Osteoblast (primary cell): ENCODE measurements around the gene FAM83G. TPM values are rescaled to one million over a fixed set of nuclear protein-coding genes. Genes with fewer than 3 reads are reported as not detected.

Experiments used
- DNase-seq: peaks from one replicate; pipeline ENCODE4 v3.0.0; 2011; ENCODE audit warnings: low spot score, mixed read lengths; ENCODE audit not compliant: insufficient read length; ENCODE audit errors: missing footprints
- H2AFZ ChIP-seq: 2 replicates; pipeline ENCODE4 v1.6.0; 2011; ENCODE audit warnings: mild to moderate bottlenecking, low read length
- H3K27ac ChIP-seq: 2 replicates; pipeline ENCODE4 v1.5.1; 2011; ENCODE audit warnings: mild to moderate bottlenecking, low read depth, low read length, moderate library complexity
- H3K27me3 ChIP-seq: 2 replicates; pipeline ENCODE4 v1.6.0; 2012; ENCODE audit warnings: mild to moderate bottlenecking, control low read depth, inconsistent platforms, low read length, moderate library complexity; ENCODE audit not compliant: insufficient read depth
- H3K36me3 ChIP-seq: 2 replicates; pipeline ENCODE4 v1.5.1; 2011; ENCODE audit warnings: mild to moderate bottlenecking, low read length, control low read depth, moderate library complexity; ENCODE audit not compliant: insufficient read depth
- H3K4me1 ChIP-seq: 2 replicates; pipeline ENCODE4 v1.5.1; 2011; ENCODE audit warnings: mild to moderate bottlenecking, low read length, control low read depth, moderate library complexity; ENCODE audit not compliant: insufficient read depth
- H3K4me2 ChIP-seq: 2 replicates; pipeline ENCODE4 v1.6.0; 2011; ENCODE audit warnings: mild to moderate bottlenecking, low read length; ENCODE audit not compliant: insufficient read depth
- H3K4me3 ChIP-seq: fragments of 200-600 bp; sonication (generic); 3 replicates; pipeline ENCODE4 v1.5.1; 2012; ENCODE audit warnings: mild to moderate bottlenecking, low read length, inconsistent platforms; ENCODE audit not compliant: insufficient read depth
- H3K79me2 ChIP-seq: 2 replicates; pipeline ENCODE4 v1.6.0; 2012; ENCODE audit warnings: mild to moderate bottlenecking, low read length, control low read depth, inconsistent platforms; ENCODE audit not compliant: insufficient read depth
- H3K9me3 ChIP-seq: 2 replicates; pipeline ENCODE4 v1.5.1; 2011; ENCODE audit warnings: low read depth, low read length, control low read depth
- H4K20me1 ChIP-seq: 2 replicates; pipeline ENCODE4 v1.6.0; 2012; ENCODE audit warnings: mild to moderate bottlenecking, low read length, control low read depth; ENCODE audit not compliant: insufficient read depth
- CTCF ChIP-seq: IDR thresholded peaks from 2 replicates; pipeline ENCODE4 v1.5.1; 2011; ENCODE audit warnings: mild to moderate bottlenecking, low read depth, low read length, moderate library complexity; ENCODE audit errors: extremely low read depth
- total RNA-seq: library from RNA; depleted of rRNA; stranded (reverse); fragments of >200 nt; gene quantifications from 2 replicates; pipeline ENCODE4 v1.2.3, GENCODE V29; 2012

Gene FAM83G
- total RNA-seq, 1 donor, result 11.6 TPM

GRCh38 chr17:18947866-18948265 is 56.7 kb downstream of the FAM83G start:
- Histone ChIP-seq H3K27me3 (peaks cover 39% of the 10 kb centered on the region), H3K4me3 (no peak overlapping the region), H4K20me1 (no peaks in the 10 kb centered on the region), H3K27ac (no peak overlapping the region), H3K4me1 (no peaks in the 10 kb centered on the region), H2AFZ (no peak overlapping the region), H3K4me2 (no peak overlapping the region), H3K79me2 (no peaks in the 10 kb centered on the region), H3K9me3 (no peaks in the 10 kb centered on the region), H3K36me3 (no peaks in the 10 kb centered on the region)
- DNase-seq, result no peak
- no peak for TF ChIP-seq CTCF

DNA sequence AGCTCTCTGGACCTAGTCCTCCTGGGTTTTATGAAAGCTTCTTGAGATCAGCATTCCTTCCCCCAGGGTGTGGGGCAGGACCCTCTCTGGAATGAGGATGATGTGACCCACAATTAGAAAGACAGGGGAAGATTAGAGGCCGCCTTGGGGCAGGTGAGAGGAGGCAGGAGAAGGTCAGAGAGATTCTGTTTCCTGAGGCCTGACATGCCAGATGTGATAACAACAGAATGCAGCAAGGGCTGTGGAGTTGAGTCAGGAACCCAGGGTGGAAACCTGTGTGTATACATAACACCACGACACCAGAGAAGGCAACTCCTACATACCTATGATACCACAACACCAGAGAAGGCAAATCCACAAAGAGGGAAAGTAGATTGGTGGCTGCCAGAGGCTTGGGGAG is 58.0 kb downstream of the FAM83G start:
- Histone ChIP-seq H3K4me3 (no peak overlapping the region), H3K4me2 (no peak overlapping the region), H4K20me1 (no peaks in the 10 kb centered on the region), H3K4me1 (no peaks in the 10 kb centered on the region), H2AFZ (no peak overlapping the region), H3K36me3 (no peaks in the 10 kb centered on the region), H3K9me3 (no peaks in the 10 kb centered on the region), H3K79me2 (no peaks in the 10 kb centered on the region), H3K27ac (no peak overlapping the region), H3K27me3 (peaks cover 39% of the 10 kb centered on the region)
- TF ChIP-seq CTCF, result no peak
- no peak for DNase-seq

- Histone ChIP-seq H3K27ac (no peak overlapping the region), H3K27me3 (peaks cover 29% of the 10 kb centered on the region), H2AFZ (no peak overlapping the region), H3K79me2 (no peaks in the 10 kb centered on the region), H4K20me1 (no peaks in the 10 kb centered on the region), H3K4me1 (no peaks in the 10 kb centered on the region), H3K9me3 (no peaks in the 10 kb centered on the region), H3K4me2 (no peak overlapping the region), H3K4me3 (no peak overlapping the region), H3K36me3 (no peaks in the 10 kb centered on the region)
- no peak for DNase-seq
- no peak for TF ChIP-seq CTCF
Observed at GRCh38 chr17:18944646-18945045, 59.9 kb downstream of the FAM83G start.

GRCh38 chr17:18938692-18939023 is 65.9 kb downstream of the FAM83G start:
- TF ChIP-seq CTCF, result no peak
- H3K9me3 ChIP-seq, result no peaks in the 10 kb centered on the region
- peaks cover 3% of the 10 kb centered on the region for H3K27me3 ChIP-seq
- no peak overlapping the region for H3K27ac ChIP-seq
- H2AFZ ChIP-seq, result no peak overlapping the region
- H3K79me2 ChIP-seq, result no peaks in the 10 kb centered on the region
- no peaks in the 10 kb centered on the region for H3K4me1 ChIP-seq
- H3K4me2 ChIP-seq, result no peak overlapping the region
- no peaks in the 10 kb centered on the region for H3K36me3 ChIP-seq
- H4K20me1 ChIP-seq, result no peaks in the 10 kb centered on the region
- DNase-seq, result no peak
- H3K4me3 ChIP-seq, result no peak overlapping the region
